ENCODE results near the gene CD47.

The CD47 gene

GRCh38 chr3:108013141-108014055 is 77.4 kb downstream of the CD47 start:
- DNase-seq (ENCODE audit: low read depth) = no peak

DNA sequence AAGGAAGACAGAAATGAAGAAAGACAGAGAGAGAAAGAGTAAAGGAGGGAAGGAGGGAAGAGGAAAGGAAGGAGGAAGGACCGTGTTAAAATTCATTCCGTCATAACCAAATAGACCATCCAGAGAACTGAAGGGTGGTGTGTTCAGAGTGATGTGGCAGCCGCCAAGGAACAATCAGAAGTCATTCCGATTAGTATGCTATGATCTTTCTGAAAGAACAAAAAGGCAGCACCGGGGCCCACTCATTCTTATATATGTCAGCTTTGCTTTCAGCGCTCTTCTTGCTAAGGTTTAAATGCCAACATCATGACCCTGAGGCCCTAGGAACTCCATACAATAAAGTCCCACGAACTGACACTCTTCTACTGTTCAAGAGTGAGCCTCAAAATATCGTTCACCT is 78.5 kb downstream of the CD47 start:
- no peak for DNase-seq (ENCODE audit: low read depth)

GRCh38 chr3:108011616-108012015 is 79.2 kb downstream of the CD47 start:
- DNase-seq (ENCODE audit: low read depth) = no peak

DNA sequence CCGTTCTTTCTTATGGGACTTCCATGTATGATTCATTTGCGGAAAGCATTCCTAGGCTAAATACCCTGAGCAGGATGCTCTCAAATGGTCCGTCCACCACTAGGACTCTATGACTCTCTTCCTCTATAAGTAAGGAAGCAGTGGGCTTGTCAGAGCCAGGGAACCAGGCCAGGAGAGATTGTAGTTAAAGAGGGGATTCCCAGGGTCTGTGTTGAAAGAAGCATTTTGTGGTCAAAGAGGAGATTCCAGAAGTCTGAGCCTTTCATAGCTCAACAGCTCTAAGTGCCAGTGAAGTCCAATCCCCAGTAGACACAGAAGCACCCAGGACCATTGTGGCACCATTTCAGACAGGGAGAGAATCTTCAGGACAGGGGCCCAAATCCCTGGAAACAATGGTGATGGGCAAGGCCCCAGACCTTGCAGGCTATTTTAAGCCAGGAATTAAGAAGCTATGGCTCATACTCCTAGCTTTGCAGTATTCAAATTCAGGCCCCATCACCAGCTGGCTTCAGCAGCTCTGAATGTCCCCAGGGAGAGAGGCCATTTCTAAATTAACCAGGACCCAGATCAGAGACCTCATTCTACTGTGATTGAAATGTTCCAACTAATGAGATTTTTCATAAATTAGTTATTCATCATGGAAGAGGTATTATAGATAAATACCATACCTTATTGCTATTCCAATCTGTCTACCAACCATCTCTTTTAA is 81.7 kb downstream of the CD47 start:
- DNase-seq (ENCODE audit: low read depth) = no peak

GRCh38 chr3:108008106-108008505 is 82.7 kb downstream of the CD47 start:
- peak; percentile 15 for DNase-seq (ENCODE audit: low read depth)

DNA sequence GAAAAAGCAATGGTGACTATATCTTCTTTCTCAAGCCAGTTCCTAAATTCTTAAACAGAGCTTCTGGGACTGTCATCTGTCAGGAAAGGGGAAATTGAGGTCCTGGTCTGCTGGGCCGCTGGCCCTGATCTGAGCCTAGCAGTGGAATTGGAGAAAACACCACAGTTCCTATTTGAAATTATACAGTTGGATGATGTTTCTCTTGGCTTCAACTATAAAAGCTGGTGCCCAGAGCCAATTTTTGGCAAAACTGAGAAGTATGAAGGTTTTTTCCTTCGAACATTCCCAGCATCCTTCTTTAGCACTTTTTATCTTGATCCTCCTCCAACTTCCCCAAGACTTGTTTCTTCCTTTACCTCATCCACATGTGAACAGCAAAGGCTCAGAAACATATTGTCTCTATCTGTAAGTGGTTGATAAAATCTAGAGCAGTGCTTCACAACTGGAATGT is 83.9 kb downstream of the CD47 start:
- DNase-seq (ENCODE audit: low read depth) = peak; percentile 32

DNA sequence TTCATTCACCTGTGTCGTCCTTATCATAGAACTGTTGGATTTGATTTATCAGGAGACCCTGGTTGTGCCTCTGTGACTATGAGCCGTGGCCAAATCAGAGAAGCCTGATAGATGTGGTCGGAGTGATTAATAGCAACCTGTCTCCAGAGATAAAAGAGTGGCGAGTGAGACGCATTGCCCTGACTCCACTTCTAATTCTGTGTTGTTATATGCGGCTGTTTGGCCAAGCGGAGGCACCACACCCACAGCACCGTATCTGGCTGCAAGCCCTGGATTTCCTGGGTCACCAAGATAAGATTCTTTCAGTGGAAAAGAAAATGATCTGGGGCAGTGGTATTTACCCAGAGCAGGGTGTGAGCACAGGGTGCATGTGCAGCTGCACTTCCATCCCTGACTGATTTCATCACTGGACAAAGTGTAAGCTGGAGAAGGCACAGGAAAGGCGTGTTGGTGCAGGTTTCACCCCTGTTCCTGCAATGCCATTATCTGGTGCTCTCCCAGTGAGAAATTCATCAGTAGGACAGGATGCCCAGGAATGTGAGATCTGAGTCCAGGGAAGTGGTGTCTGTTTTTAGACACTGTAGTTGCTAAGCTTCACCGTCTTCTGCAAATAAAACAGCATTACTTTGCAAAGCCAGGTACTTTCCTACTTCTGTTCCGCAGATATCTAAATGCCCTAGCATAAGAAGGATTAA is 84.6 kb downstream of the CD47 start:
- no peak for DNase-seq (ENCODE audit: low read depth)

- no peak for DNase-seq (ENCODE audit: low read depth)
These were observed 86.2 kb downstream of the CD47 start for GRCh38 chr3:108004647-108005046.

DNA sequence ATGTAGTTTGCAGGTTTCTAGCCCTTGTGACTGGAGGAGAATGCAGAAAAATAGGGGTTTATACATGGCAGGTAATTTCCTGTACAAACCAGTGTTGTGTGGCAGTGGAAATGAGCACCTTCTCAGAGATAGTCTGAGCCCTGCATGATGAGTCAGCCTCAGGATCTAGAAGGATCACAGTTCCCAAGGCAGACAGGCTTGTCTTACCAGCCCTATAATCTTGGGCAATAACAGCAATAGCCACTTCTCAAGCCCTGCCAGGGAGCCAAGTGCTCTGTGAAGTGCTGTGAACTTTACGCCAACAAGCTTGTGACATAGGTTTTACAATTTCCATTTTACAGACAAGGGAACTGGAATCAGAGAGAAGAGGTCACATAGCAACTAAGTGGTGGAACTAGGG is 89.4 kb downstream of the CD47 start:
- peak; percentile 61 for DNase-seq (ENCODE audit: low read depth)

DNA sequence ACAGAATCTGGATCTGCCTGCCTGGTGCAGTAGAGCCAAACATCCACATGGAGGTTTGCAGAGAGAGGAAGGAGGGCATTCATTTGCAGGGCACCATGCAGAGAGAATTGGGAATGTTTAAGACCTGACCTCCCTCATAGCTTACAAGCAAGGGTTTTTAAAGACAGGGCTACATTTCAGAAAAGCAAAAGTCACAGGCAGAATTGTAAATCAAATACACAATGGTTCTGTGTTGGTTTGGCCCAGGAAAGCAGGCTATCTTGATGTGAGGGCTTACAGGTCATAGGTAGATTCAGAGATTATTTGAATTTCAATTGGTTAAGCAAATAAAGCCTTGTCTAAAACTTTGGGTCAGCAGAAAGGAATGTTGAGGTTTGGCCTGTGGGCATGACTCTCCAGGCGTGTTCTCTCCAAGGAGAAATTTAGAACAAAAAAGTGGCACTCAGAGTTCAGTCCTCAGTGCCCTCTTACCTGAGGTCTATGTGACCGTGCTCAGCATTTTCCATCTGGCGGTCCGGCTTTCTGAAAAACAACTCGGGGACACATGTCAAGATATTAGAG is 91.5 kb downstream of the CD47 start:
- no peak for DNase-seq (ENCODE audit: low read depth)

DNA sequence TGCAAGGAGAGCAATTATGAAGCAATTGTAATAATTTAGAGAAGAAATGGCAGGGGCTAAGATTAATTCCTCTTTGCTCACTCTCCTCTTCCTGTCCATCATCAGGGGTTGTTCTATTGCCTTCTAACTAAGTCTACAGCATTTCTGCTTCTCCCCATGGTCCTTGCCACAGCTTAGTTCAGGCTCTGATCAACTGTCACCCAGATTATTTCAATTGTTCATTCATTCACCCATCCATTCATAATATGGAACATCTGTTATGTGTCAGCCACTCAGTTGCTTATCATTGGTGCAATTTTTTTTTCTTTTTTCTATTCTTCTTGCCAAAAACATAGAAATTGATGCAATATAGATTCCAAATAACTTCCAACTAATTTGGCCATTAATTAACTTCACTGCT is 93.2 kb downstream of the CD47 start:
- DNase-seq (ENCODE audit: low read depth) = no peak

- DNase-seq (ENCODE audit: low read depth) = no peak
These were observed 95.0 kb downstream of the CD47 start for GRCh38 chr3:107995823-107996222.

DNA sequence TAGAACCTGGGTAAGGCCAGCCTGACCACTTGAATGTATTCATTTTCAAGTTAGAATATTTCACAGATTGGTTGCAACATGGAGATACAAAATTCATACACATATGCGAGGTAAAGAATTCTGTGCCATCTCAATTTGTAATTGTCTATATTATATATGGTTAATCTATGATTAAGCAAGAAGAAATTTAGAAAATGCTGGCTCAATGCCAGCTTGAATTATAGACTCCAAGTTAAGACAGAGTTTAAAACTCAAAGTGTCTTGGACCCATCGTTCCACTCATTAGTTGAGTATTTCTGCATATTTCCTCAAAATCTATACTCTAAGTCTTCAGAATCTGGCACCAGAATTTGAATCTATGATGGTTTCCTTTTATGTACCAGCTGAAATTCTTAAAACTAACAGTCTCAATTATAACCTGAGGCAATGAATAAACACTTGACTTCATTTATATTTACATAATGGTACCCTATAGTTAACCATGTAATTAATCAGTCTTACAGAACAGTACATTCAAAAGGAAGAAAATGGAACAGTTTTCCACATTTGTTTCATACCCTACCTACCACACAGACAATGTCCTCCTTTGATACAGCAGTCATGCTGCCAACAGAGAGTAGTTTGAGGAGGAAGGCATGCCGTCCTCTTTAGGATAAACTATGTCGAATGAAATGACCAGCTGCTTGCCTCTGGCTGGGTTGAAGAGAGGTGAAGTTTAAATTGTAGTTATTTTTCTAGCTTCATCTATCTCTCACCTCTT is 95.7 kb downstream of the CD47 start:
- DNase-seq (ENCODE audit: low read depth) = no peak

GRCh38 chr3:107994181-107994580 is 96.7 kb downstream of the CD47 start:
- no peak for DNase-seq (ENCODE audit: low read depth)

- peak; percentile 40 for DNase-seq (ENCODE audit: low read depth)
These were observed 97.1 kb downstream of the CD47 start for GRCh38 chr3:107993771-107994170.
